ENCODE results near the gene HPS3.

The HPS3 gene

GRCh38 chr3:149122721-149123578 lies 6.5 kb upstream of the HPS3 start:
- Histone ChIP-seq H3K27ac (ENCODE audit: low read depth, low read length) (no peak overlapping the region), H3K4me3 (ENCODE audit: low read depth, low read length) (no peak overlapping the region), H3K9me3 (ENCODE audit: control insufficient read depth, insufficient read depth, low read depth, low read length) (no peaks in the 10 kb centered on the region), H3K4me1 (ENCODE audit: control insufficient read depth, insufficient read depth, low read length) (0 out of 2 replicates have a peak, but pooled peaks cover 4% of the 10 kb centered on the region), H3K36me3 (ENCODE audit: control insufficient read depth, insufficient read depth, low read length) (no peaks in the 10 kb centered on the region), H3K27me3 (ENCODE audit: control insufficient read depth, insufficient read depth, low read length) (no peaks in the 10 kb centered on the region), H3K9ac (ENCODE audit: low read length) (no peak overlapping the region)

- no peak overlapping the region for H3K27ac ChIP-seq (ENCODE audit: low read depth, low read length)
- H3K9me3 ChIP-seq (ENCODE audit: control insufficient read depth, insufficient read depth, low read depth, low read length) = no peaks in the 10 kb centered on the region
- H3K4me1 ChIP-seq (ENCODE audit: control insufficient read depth, insufficient read depth, low read length) = peaks cover 17% of the 10 kb centered on the region
- H3K27me3 ChIP-seq (ENCODE audit: control insufficient read depth, insufficient read depth, low read length) = no peaks in the 10 kb centered on the region
- H3K36me3 ChIP-seq (ENCODE audit: control insufficient read depth, insufficient read depth, low read length) = peaks cover 6% of the 10 kb centered on the region; the same call in 1 of the 2 replicates
- H3K9ac ChIP-seq (ENCODE audit: low read length) = no peak overlapping the region
- H3K4me3 ChIP-seq (ENCODE audit: low read depth, low read length) = peak overlapping the region; percentile 91
These were observed 617 bp upstream of the HPS3 start for GRCh38 chr3:149128821-149129220.

GRCh38 chr3:149131589-149131988 lies 2.2 kb downstream of the HPS3 start:
- peak overlapping the region; percentile 26 for H3K9ac ChIP-seq (ENCODE audit: low read length)
- H3K9me3 ChIP-seq (ENCODE audit: control insufficient read depth, insufficient read depth, low read depth, low read length) = no peaks in the 10 kb centered on the region
- H3K4me3 ChIP-seq (ENCODE audit: low read depth, low read length) = peak overlapping the region; percentile 91; the same call in 1 of the 2 replicates
- H3K36me3 ChIP-seq (ENCODE audit: control insufficient read depth, insufficient read depth, low read length) = peaks cover 17% of the 10 kb centered on the region
- H3K27ac ChIP-seq (ENCODE audit: low read depth, low read length) = no peak overlapping the region
- H3K4me1 ChIP-seq (ENCODE audit: control insufficient read depth, insufficient read depth, low read length) = peaks cover 28% of the 10 kb centered on the region
- H3K27me3 ChIP-seq (ENCODE audit: control insufficient read depth, insufficient read depth, low read length) = no peaks in the 10 kb centered on the region

- H3K27me3 ChIP-seq (ENCODE audit: control insufficient read depth, insufficient read depth, low read length) = no peaks in the 10 kb centered on the region
- H3K9me3 ChIP-seq (ENCODE audit: control insufficient read depth, insufficient read depth, low read depth, low read length) = no peaks in the 10 kb centered on the region
These were observed 5.1 kb downstream of the HPS3 start for GRCh38 chr3:149134575-149134974.

GRCh38 chr3:149142682-149143081 lies 13.2 kb downstream of the HPS3 start:
- H3K9me3 ChIP-seq (ENCODE audit: control insufficient read depth, insufficient read depth, low read depth, low read length) = no peaks in the 10 kb centered on the region
- no peak overlapping the region for H3K27ac ChIP-seq (ENCODE audit: low read depth, low read length)
- H3K9ac ChIP-seq (ENCODE audit: low read length) = no peak overlapping the region
- no peak overlapping the region for H3K4me3 ChIP-seq (ENCODE audit: low read depth, low read length)
- H3K27me3 ChIP-seq (ENCODE audit: control insufficient read depth, insufficient read depth, low read length) = no peaks in the 10 kb centered on the region
- peaks cover 6% of the 10 kb centered on the region; the same call in 1 of the 2 replicates for H3K4me1 ChIP-seq (ENCODE audit: control insufficient read depth, insufficient read depth, low read length)
- H3K36me3 ChIP-seq (ENCODE audit: control insufficient read depth, insufficient read depth, low read length) = peaks cover 54% of the 10 kb centered on the region

More at GRCh38 chr3:149134575-149134974, 5.1 kb downstream of the HPS3 start:
- Histone ChIP-seq H3K4me1 (ENCODE audit: control insufficient read depth, insufficient read depth, low read length) (peaks cover 34% of the 10 kb centered on the region), H3K27ac (ENCODE audit: low read depth, low read length) (no peak overlapping the region), H3K36me3 (ENCODE audit: control insufficient read depth, insufficient read depth, low read length) (peaks cover 17% of the 10 kb centered on the region), H3K9ac (ENCODE audit: low read length) (peak overlapping the region; percentile 33), H3K4me3 (ENCODE audit: low read depth, low read length) (no peak overlapping the region)

- Histone ChIP-seq H3K4me3 (ENCODE audit: low read depth, low read length) (no peak overlapping the region), H3K27ac (ENCODE audit: low read depth, low read length) (no peak overlapping the region), H3K4me1 (ENCODE audit: control insufficient read depth, insufficient read depth, low read length) (no peaks in the 10 kb centered on the region), H3K9me3 (ENCODE audit: control insufficient read depth, insufficient read depth, low read depth, low read length) (no peaks in the 10 kb centered on the region), H3K9ac (ENCODE audit: low read length) (no peak overlapping the region), H3K36me3 (ENCODE audit: control insufficient read depth, insufficient read depth, low read length) (peaks cover 62% of the 10 kb centered on the region), H3K27me3 (ENCODE audit: control insufficient read depth, insufficient read depth, low read length) (no peaks in the 10 kb centered on the region)
These were observed 15.9 kb downstream of the HPS3 start for GRCh38 chr3:149145356-149145755.

GRCh38 chr3:149145974-149146373 lies 16.5 kb downstream of the HPS3 start:
- H3K27me3 ChIP-seq (ENCODE audit: control insufficient read depth, insufficient read depth, low read length) = no peaks in the 10 kb centered on the region
- no peaks in the 10 kb centered on the region for H3K9me3 ChIP-seq (ENCODE audit: control insufficient read depth, insufficient read depth, low read depth, low read length)
- H3K36me3 ChIP-seq (ENCODE audit: control insufficient read depth, insufficient read depth, low read length) = peaks cover 67% of the 10 kb centered on the region
- no peak overlapping the region for H3K4me3 ChIP-seq (ENCODE audit: low read depth, low read length)
- H3K27ac ChIP-seq (ENCODE audit: low read depth, low read length) = no peak overlapping the region
- H3K9ac ChIP-seq (ENCODE audit: low read length) = no peak overlapping the region
- H3K4me1 ChIP-seq (ENCODE audit: control insufficient read depth, insufficient read depth, low read length) = no peaks in the 10 kb centered on the region

GRCh38 chr3:149150436-149150835 lies 21.0 kb downstream of the HPS3 start:
- no peaks in the 10 kb centered on the region for H3K9me3 ChIP-seq (ENCODE audit: control insufficient read depth, insufficient read depth, low read depth, low read length)
- no peak overlapping the region for H3K9ac ChIP-seq (ENCODE audit: low read length)
- H3K36me3 ChIP-seq (ENCODE audit: control insufficient read depth, insufficient read depth, low read length) = peaks cover 76% of the 10 kb centered on the region
- no peaks in the 10 kb centered on the region for H3K27me3 ChIP-seq (ENCODE audit: control insufficient read depth, insufficient read depth, low read length)
- H3K4me1 ChIP-seq (ENCODE audit: control insufficient read depth, insufficient read depth, low read length) = peaks cover 16% of the 10 kb centered on the region; the same call in 1 of the 2 replicates
- H3K27ac ChIP-seq (ENCODE audit: low read depth, low read length) = no peak overlapping the region
- no peak overlapping the region for H3K4me3 ChIP-seq (ENCODE audit: low read depth, low read length)

GRCh38 chr3:149151843-149152242 lies 22.4 kb downstream of the HPS3 start:
- no peak overlapping the region for H3K9ac ChIP-seq (ENCODE audit: low read length)
- H3K27ac ChIP-seq (ENCODE audit: low read depth, low read length) = no peak overlapping the region
- no peak overlapping the region for H3K4me3 ChIP-seq (ENCODE audit: low read depth, low read length)
- peaks cover 16% of the 10 kb centered on the region; the same call in 1 of the 2 replicates for H3K4me1 ChIP-seq (ENCODE audit: control insufficient read depth, insufficient read depth, low read length)
- H3K36me3 ChIP-seq (ENCODE audit: control insufficient read depth, insufficient read depth, low read length) = peaks cover 76% of the 10 kb centered on the region
- H3K27me3 ChIP-seq (ENCODE audit: control insufficient read depth, insufficient read depth, low read length) = no peaks in the 10 kb centered on the region
- H3K9me3 ChIP-seq (ENCODE audit: control insufficient read depth, insufficient read depth, low read depth, low read length) = no peaks in the 10 kb centered on the region

GRCh38 chr3:149152420-149152819 lies 23.0 kb downstream of the HPS3 start:
- Histone ChIP-seq H3K4me3 (ENCODE audit: low read depth, low read length) (no peak overlapping the region), H3K4me1 (ENCODE audit: control insufficient read depth, insufficient read depth, low read length) (peaks cover 16% of the 10 kb centered on the region; the same call in 1 of the 2 replicates), H3K27ac (ENCODE audit: low read depth, low read length) (0 out of 2 replicates have a peak overlapping the region, but pooled peaks have one; percentile 7), H3K9ac (ENCODE audit: low read length) (no peak overlapping the region), H3K27me3 (ENCODE audit: control insufficient read depth, insufficient read depth, low read length) (no peaks in the 10 kb centered on the region), H3K36me3 (ENCODE audit: control insufficient read depth, insufficient read depth, low read length) (peaks cover 77% of the 10 kb centered on the region), H3K9me3 (ENCODE audit: control insufficient read depth, insufficient read depth, low read depth, low read length) (no peaks in the 10 kb centered on the region)

GRCh38 chr3:149153402-149153801 lies 24.0 kb downstream of the HPS3 start:
- H3K4me1 ChIP-seq (ENCODE audit: control insufficient read depth, insufficient read depth, low read length) = peaks cover 16% of the 10 kb centered on the region; the same call in 1 of the 2 replicates
- peaks cover 85% of the 10 kb centered on the region for H3K36me3 ChIP-seq (ENCODE audit: control insufficient read depth, insufficient read depth, low read length)
- no peaks in the 10 kb centered on the region for H3K9me3 ChIP-seq (ENCODE audit: control insufficient read depth, insufficient read depth, low read depth, low read length)
- no peak overlapping the region for H3K4me3 ChIP-seq (ENCODE audit: low read depth, low read length)
- H3K9ac ChIP-seq (ENCODE audit: low read length) = no peak overlapping the region
- no peaks in the 10 kb centered on the region for H3K27me3 ChIP-seq (ENCODE audit: control insufficient read depth, insufficient read depth, low read length)
- H3K27ac ChIP-seq (ENCODE audit: low read depth, low read length) = no peak overlapping the region
